ENCODE results near the gene DCAF8. TPM values are rescaled to one million over a fixed set of nuclear protein-coding genes. Genes with fewer than 3 reads are reported as not detected.

The DCAF8 gene
- polyA plus RNA-seq, 3 donors: 35.5 to 205 (median 44.6) TPM

DNA sequence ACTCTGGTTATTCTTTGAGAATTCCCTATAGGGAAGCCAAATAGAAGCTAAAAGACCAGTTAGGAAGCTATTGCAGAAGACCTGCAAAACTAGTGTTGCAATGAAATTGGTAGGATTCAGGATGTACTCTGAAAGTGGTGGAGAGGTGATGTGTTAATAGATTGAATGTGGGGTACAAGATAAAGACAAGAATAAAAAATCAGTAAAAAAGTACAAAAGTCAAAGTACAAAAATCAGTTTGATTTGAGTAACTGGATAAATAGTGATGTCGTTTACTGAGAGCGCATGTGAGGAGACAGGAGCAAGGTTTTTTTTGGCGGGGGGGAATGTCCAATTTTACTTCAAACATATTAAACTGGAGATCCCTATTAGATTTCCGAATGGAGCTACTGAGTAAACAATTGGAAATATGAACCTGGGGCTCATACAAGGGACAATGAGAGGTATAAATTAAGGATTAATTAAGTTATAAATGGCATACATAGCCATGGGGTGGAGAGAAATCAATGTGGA, 2.5 kb upstream of the DCAF8 start:
- DNase-seq: no peak
- Histone ChIP-seq H2AFZ (ENCODE audit: insufficient read depth, low read depth, low read length, poor library complexity, severe bottlenecking) (no peak overlapping the region), H3K27ac (ENCODE audit: low read depth in 1 of 2, low read length in 2 of 2) (no peak overlapping the region), H3K4me2 (replicated peaks; ENCODE audit: extremely low read depth, low read length, poor library complexity, severe bottlenecking) (no peak overlapping the region), H3K4me3 (replicated peaks in 1 of 3; ENCODE audit: low read depth in 2 of 3, low read length in 3 of 3) (no peak overlapping the region), H4K20me1 (ENCODE audit: insufficient read depth, low read length) (no peaks in the 10 kb centered on the region), H3K36me3 (replicated peaks in 1 of 2; ENCODE audit: control insufficient read depth in 1 of 2, insufficient read depth in 2 of 2, low read length in 2 of 2) (no peaks in the 10 kb centered on the region), H3K9ac (ENCODE audit: insufficient read depth, low read length, poor library complexity, severe bottlenecking) (no peak overlapping the region), H3K27me3 (ENCODE audit: control insufficient read depth in 2 of 2, insufficient read depth in 2 of 2, low read length in 2 of 2) (no peaks in the 10 kb centered on the region), H3K4me1 (ENCODE audit: control insufficient read depth in 1 of 2, insufficient read depth in 2 of 2, low read length in 2 of 2) (peaks cover 21 to 23% of the 10 kb centered on the region in 2 donors), H3K9me3 (replicated peaks in 1 of 2; ENCODE audit: control insufficient read depth in 1 of 2, insufficient read depth in 1 of 2, low read length in 2 of 2) (no peaks in the 10 kb centered on the region), H3K79me2 (ENCODE audit: insufficient read depth, low read length) (peaks cover 24% of the 10 kb centered on the region)
- H3K4me3 Mint-ChIP-seq: no peak overlapping the region
- intact Hi-C loops (cut with micrococcal nuclease): loop anchor here in 1 of 2 donors (2.0 kb wide), 1 partner anchor 20 kb away; the partner anchor contains the start of gene PEX19
- no CpG with 5 or more reads among the region's 4 CpGs for WGBS (ENCODE audit: insufficient coverage)
- peaks cover under 1 to 5% of the 10 kb centered on the region in 2 donors for H3K36me3 Mint-ChIP-seq
- TF ChIP-seq, protein P1, sequence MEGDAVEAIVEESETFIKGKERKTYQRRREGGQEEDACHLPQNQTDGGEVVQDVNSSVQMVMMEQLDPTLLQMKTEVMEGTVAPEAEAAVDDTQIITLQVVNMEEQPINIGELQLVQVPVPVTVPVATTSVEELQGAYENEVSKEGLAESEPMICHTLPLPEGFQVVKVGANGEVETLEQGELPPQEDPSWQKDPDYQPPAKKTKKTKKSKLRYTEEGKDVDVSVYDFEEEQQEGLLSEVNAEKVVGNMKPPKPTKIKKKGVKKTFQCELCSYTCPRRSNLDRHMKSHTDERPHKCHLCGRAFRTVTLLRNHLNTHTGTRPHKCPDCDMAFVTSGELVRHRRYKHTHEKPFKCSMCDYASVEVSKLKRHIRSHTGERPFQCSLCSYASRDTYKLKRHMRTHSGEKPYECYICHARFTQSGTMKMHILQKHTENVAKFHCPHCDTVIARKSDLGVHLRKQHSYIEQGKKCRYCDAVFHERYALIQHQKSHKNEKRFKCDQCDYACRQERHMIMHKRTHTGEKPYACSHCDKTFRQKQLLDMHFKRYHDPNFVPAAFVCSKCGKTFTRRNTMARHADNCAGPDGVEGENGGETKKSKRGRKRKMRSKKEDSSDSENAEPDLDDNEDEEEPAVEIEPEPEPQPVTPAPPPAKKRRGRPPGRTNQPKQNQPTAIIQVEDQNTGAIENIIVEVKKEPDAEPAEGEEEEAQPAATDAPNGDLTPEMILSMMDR (IDR thresholded peaks at IDR 0.05): no peak
- peaks cover 20% of the 10 kb centered on the region for H3K4me1 Mint-ChIP-seq
- H3K27ac Mint-ChIP-seq: no peak overlapping the region
- peaks cover 2 to 7% (median 5%) of the 10 kb centered on the region in 3 donors for H3K27me3 Mint-ChIP-seq (ENCODE audit: low read depth in 3 of 3)
- H3K9me3 Mint-ChIP-seq: no peaks in the 10 kb centered on the region

DNA sequence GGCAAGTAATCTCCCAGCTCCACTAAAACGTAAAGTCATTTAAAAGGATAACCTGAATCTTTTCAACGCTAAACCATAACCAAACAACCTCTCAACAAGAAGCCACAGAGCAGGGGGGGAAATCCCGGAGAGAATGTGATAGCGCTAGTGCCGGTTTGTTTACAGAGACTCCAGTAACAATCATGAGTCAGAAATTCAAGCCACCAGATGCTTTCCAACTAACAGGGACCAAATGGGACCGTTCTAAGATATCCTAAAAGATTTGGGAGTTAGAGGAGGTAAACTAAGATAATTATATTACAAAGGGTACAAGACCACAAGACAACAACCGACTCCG, 825 bp downstream of the DCAF8 start:
- peak overlapping the region; percentile 86 for H3K4me2 ChIP-seq (replicated peaks; ENCODE audit: extremely low read depth, low read length, poor library complexity, severe bottlenecking)
- H3K4me1 ChIP-seq (ENCODE audit: control insufficient read depth in 1 of 2, insufficient read depth in 2 of 2, low read length in 2 of 2): peaks cover 21 to 23% of the 10 kb centered on the region in 2 donors
- Mint-ChIP-seq H3K27me3 (ENCODE audit: low read depth in 3 of 3) (peaks cover 0 to 3% (median 0%) of the 10 kb centered on the region in 3 donors), H3K9me3 (no peaks in the 10 kb centered on the region), H3K27ac (peak overlapping the region; percentile 97 to 99 (median 98)), H3K4me1 (peaks cover 28% of the 10 kb centered on the region), H3K36me3 (peaks cover 13 to 24% of the 10 kb centered on the region in 2 donors), H3K4me3 (peak overlapping the region; percentile 97 to 99)
- no peaks in the 10 kb centered on the region for H3K27me3 ChIP-seq (ENCODE audit: control insufficient read depth in 2 of 2, insufficient read depth in 2 of 2, low read length in 2 of 2)
- peaks cover 46% of the 10 kb centered on the region for H3K79me2 ChIP-seq (ENCODE audit: insufficient read depth, low read length)
- TF ChIP-seq, protein P1 (IDR thresholded peaks at IDR 0.05): no peak
- H3K4me3 ChIP-seq (replicated peaks in 1 of 3; ENCODE audit: low read depth in 2 of 3, low read length in 3 of 3): peak overlapping the region; percentile 52 to 100 (median 98)
- intact Hi-C loops (cut with micrococcal nuclease): no loop called here
- peak; percentile 65 to 86 (median 73) for DNase-seq
- peaks cover 6% of the 10 kb centered on the region for H4K20me1 ChIP-seq (ENCODE audit: insufficient read depth, low read length)
- peaks cover 0 to 17% of the 10 kb centered on the region in 2 donors for H3K36me3 ChIP-seq (replicated peaks in 1 of 2; ENCODE audit: control insufficient read depth in 1 of 2, insufficient read depth in 2 of 2, low read length in 2 of 2)
- peak overlapping the region; percentile 89 for H2AFZ ChIP-seq (ENCODE audit: insufficient read depth, low read depth, low read length, poor library complexity, severe bottlenecking)
- peak overlapping the region; percentile 91 to 99 for H3K27ac ChIP-seq (ENCODE audit: low read depth in 1 of 2, low read length in 2 of 2)
- no CpG with 5 or more reads among the region's 8 CpGs for WGBS (ENCODE audit: insufficient coverage)
- H3K9me3 ChIP-seq (replicated peaks in 1 of 2; ENCODE audit: control insufficient read depth in 1 of 2, insufficient read depth in 1 of 2, low read length in 2 of 2): no peaks in the 10 kb centered on the region
- H3K9ac ChIP-seq (ENCODE audit: insufficient read depth, low read length, poor library complexity, severe bottlenecking): peak overlapping the region; percentile 98
